Measurements from ENCODE around the gene PTPRO.
A peak's percentile ranks its signal among the peaks of the same experiment; 100 is the strongest.

PTPRO gene

DNA sequence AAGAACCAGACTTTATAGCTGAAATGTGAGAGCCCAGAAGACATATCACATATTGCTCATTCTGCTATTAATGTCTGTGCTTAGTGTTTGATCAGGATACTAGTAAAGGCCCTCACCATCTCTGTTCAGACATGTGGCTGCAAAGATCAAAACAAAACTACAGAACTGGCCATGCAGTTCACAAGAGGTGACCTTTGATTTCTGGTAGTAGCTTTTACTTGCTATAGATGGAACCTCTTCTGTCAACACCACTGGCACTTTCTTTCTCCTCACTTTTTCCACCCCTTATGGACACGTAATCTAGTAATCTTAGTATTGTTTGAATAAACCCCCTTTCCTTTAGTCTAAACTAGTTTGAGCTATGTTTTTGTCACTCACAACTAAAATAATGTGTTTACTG lies 252.0 kb downstream of the PTPRO start:
- 0 out of 2 replicates have a peak, but pooled peaks cover 3% of the 10 kb centered on the region for H3K36me3 ChIP-seq (ENCODE audit: control insufficient read depth, low read length)
- no peak overlapping the region for H3K4me3 ChIP-seq (ENCODE audit: low read length)
- no peaks in the 10 kb centered on the region for H3K27me3 ChIP-seq (ENCODE audit: control insufficient read depth, low read length)
- H4K20me1 ChIP-seq (ENCODE audit: control insufficient read depth, insufficient read depth, low read depth, low read length), result no peaks in the 10 kb centered on the region
- no peaks in the 10 kb centered on the region for H3K79me2 ChIP-seq (ENCODE audit: control insufficient read depth, low read length)
- no peaks in the 10 kb centered on the region for H3K9me3 ChIP-seq (ENCODE audit: control insufficient read depth, insufficient read depth, low read length)
- no peaks in the 10 kb centered on the region for H3K9me2 ChIP-seq (replicated peaks; ENCODE audit: control insufficient read depth, low read length)
- no peak overlapping the region for H3K4me2 ChIP-seq (ENCODE audit: low read length)
- no peak overlapping the region for H3K27ac ChIP-seq (ENCODE audit: low read depth, low read length)
- 0 out of 2 replicates have a peak, but pooled peaks cover 2% of the 10 kb centered on the region for H3F3A ChIP-seq (ENCODE audit: control insufficient read depth, insufficient read depth)
- TF ChIP-seq, protein P1, sequence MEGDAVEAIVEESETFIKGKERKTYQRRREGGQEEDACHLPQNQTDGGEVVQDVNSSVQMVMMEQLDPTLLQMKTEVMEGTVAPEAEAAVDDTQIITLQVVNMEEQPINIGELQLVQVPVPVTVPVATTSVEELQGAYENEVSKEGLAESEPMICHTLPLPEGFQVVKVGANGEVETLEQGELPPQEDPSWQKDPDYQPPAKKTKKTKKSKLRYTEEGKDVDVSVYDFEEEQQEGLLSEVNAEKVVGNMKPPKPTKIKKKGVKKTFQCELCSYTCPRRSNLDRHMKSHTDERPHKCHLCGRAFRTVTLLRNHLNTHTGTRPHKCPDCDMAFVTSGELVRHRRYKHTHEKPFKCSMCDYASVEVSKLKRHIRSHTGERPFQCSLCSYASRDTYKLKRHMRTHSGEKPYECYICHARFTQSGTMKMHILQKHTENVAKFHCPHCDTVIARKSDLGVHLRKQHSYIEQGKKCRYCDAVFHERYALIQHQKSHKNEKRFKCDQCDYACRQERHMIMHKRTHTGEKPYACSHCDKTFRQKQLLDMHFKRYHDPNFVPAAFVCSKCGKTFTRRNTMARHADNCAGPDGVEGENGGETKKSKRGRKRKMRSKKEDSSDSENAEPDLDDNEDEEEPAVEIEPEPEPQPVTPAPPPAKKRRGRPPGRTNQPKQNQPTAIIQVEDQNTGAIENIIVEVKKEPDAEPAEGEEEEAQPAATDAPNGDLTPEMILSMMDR (IDR thresholded peaks at IDR 0.05; ENCODE audit: low read depth, low read length, poor library complexity, severe bottlenecking), result no peak
- no peak for TF ChIP-seq EZH2phosphoT487 (IDR thresholded peaks at IDR 0.05; ENCODE audit: borderline replicate concordance, low read length)
- H3K4me1 ChIP-seq (ENCODE audit: control insufficient read depth, low read length), result peaks cover 28% of the 10 kb centered on the region

GRCh38 chr12:15575671-15576541 lies 253.6 kb downstream of the PTPRO start:
- peaks cover 13% of the 10 kb centered on the region for H3K4me1 ChIP-seq (ENCODE audit: control insufficient read depth, low read length)

GRCh38 chr12:15580431-15580830 lies 258.1 kb downstream of the PTPRO start:
- H3K36me3 ChIP-seq (ENCODE audit: control insufficient read depth, low read length), result no peaks in the 10 kb centered on the region

More at GRCh38 chr12:15575671-15576541, 253.6 kb downstream of the PTPRO start:
- Histone ChIP-seq H3K9me3 (ENCODE audit: control insufficient read depth, insufficient read depth, low read length) (no peaks in the 10 kb centered on the region), H4K20me1 (ENCODE audit: control insufficient read depth, insufficient read depth, low read depth, low read length) (no peaks in the 10 kb centered on the region), H3K9me2 (replicated peaks; ENCODE audit: control insufficient read depth, low read length) (no peaks in the 10 kb centered on the region), H3F3A (ENCODE audit: control insufficient read depth, insufficient read depth) (no peaks in the 10 kb centered on the region), H3K4me2 (ENCODE audit: low read length) (no peak overlapping the region), H3K79me2 (ENCODE audit: control insufficient read depth, low read length) (no peaks in the 10 kb centered on the region), H3K27me3 (ENCODE audit: control insufficient read depth, low read length) (no peaks in the 10 kb centered on the region), H3K4me3 (ENCODE audit: low read length) (no peak overlapping the region), H3K36me3 (ENCODE audit: control insufficient read depth, low read length) (no peaks in the 10 kb centered on the region), H3K27ac (ENCODE audit: low read depth, low read length) (no peak overlapping the region)
- no peak for TF ChIP-seq EZH2phosphoT487 (IDR thresholded peaks at IDR 0.05; ENCODE audit: borderline replicate concordance, low read length)
- TF ChIP-seq, protein P1 (IDR thresholded peaks at IDR 0.05; ENCODE audit: low read depth, low read length, poor library complexity, severe bottlenecking), result no peak

More at GRCh38 chr12:15580431-15580830, 258.1 kb downstream of the PTPRO start:
- H3F3A ChIP-seq (ENCODE audit: control insufficient read depth, insufficient read depth), result no peaks in the 10 kb centered on the region
- H3K9me3 ChIP-seq (ENCODE audit: control insufficient read depth, insufficient read depth, low read length), result no peaks in the 10 kb centered on the region
- no peaks in the 10 kb centered on the region for H4K20me1 ChIP-seq (ENCODE audit: control insufficient read depth, insufficient read depth, low read depth, low read length)
- no peak for TF ChIP-seq EZH2phosphoT487 (IDR thresholded peaks at IDR 0.05; ENCODE audit: borderline replicate concordance, low read length)
- TF ChIP-seq, protein P1 (IDR thresholded peaks at IDR 0.05; ENCODE audit: low read depth, low read length, poor library complexity, severe bottlenecking), result peak; percentile 11
- no peak overlapping the region for H3K4me2 ChIP-seq (ENCODE audit: low read length)
- no peaks in the 10 kb centered on the region; the same call in 1 of the 2 replicates for H3K4me1 ChIP-seq (ENCODE audit: control insufficient read depth, low read length)
- no peaks in the 10 kb centered on the region for H3K9me2 ChIP-seq (replicated peaks; ENCODE audit: control insufficient read depth, low read length)
- no peaks in the 10 kb centered on the region for H3K27me3 ChIP-seq (ENCODE audit: control insufficient read depth, low read length)
- no peaks in the 10 kb centered on the region for H3K79me2 ChIP-seq (ENCODE audit: control insufficient read depth, low read length)
- no peak overlapping the region for H3K27ac ChIP-seq (ENCODE audit: low read depth, low read length)
- no peak overlapping the region for H3K4me3 ChIP-seq (ENCODE audit: low read length)
